ENCODE measurements around the gene ROPN1.
"Not testable (repeated sequence)": the region's sequence is repeated elsewhere in the genome, so short reads cannot be mapped to it uniquely, and the experiment has no call there.

The ROPN1 gene

DNA sequence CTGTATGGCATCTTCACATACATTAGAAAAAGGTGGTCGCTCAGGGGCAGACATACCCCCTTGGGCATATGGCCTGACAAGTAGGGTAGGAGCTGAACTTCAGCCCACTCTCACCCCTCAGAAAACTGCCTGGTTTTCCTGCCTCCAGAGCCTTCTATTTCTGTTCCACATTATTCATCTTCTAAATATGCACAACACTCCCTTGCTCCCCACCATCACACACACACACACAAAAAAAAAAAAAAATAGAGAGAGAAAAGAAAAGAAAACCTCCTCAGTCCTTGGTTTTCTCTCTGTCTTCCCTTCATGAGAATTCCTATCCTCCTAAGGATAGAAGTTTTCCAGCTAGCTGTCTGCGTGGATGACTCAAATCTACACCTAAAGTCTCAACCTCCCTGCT, 5.6 kb upstream of the ROPN1 start:
- peak in 1 of 58 donors; percentile 1 for DNase-seq

DNA sequence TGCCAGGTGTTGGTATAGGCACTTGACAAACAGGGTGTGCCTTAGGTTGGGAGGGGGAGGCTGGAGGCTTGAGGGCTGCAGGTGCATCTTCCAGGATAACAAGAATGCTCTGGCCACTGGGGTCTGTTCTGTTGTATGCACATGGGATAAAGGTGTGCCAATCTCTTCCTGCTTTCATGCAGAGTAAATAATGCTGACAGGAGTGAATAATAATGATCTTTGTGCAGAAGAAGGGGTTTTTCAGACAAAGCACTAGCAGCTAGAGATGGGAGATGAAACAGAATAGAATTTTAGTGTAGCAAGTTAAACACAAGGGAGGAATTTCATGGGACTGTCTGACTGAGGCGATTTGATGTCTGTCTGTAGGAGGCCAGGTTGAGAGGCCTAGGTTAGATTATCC, 1.9 kb upstream of the ROPN1 start:
- DNase-seq: no peak

DNA sequence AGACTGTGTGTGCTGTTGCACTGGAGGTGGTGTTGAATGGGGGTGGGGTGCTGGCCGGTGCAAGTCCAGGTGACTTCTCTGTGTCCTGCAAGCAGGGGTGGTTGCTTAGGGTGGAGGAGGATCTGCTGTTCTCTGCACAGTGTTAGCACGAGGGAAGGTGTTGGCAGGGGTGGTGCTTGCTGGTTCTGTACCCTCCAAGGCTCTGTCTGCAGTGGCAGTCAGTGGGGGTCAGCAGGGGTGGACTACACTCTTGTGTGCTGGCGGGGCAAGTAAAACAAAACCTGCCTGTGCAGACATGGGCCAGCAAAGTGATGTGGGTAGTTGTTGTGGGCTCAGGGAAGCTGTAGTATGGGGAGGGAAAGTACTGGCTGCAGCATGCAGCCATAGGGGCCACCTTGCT, 5.5 kb downstream of the ROPN1 start:
- DNase-seq: no peak

GRCh38 chr3:123984957-123985356, 7.0 kb downstream of the ROPN1 start:
- DNase-seq: no peak

GRCh38 chr3:123984350-123984749, 7.6 kb downstream of the ROPN1 start:
- no peak for DNase-seq

DNA sequence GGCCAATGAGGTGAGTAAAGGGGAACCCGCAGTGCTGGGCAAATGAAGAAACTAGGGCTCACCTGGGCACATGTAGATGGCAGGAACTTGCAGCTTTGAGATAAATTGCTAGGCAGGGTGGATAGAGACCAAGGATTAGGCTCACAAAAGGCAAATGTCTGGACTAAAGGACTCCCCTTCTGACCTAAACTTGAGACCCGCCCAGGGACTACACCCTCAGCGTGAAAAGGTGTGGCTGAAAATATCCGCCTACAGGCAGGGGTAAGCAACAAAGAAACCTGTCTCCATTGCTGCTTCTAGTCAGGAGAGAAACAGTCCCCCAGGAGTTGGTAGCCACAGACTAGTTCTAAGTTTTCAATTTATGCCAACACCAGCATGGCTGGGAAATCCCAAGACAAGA, 10.6 kb downstream of the ROPN1 start:
- DNase-seq: not testable (repeated sequence)

DNA sequence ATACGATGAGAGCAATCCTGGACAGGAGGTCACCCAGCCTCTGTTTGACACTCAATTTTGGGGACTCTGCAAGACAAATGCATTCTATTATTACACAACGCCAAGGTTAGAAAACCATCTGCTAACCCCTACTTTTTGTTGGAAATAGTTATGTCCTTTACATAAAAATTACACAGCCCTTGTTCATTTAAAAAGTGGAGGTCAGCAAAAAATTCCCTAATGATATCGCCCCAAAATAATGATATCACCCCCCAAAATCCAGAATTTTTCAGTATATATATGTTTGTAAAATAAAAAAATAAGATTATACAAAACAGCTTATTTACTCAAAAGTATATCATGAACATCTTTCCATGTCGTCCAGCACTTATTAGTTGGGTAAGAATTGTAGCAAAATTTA, 11.4 kb downstream of the ROPN1 start:
- DNase-seq: no peak

DNA sequence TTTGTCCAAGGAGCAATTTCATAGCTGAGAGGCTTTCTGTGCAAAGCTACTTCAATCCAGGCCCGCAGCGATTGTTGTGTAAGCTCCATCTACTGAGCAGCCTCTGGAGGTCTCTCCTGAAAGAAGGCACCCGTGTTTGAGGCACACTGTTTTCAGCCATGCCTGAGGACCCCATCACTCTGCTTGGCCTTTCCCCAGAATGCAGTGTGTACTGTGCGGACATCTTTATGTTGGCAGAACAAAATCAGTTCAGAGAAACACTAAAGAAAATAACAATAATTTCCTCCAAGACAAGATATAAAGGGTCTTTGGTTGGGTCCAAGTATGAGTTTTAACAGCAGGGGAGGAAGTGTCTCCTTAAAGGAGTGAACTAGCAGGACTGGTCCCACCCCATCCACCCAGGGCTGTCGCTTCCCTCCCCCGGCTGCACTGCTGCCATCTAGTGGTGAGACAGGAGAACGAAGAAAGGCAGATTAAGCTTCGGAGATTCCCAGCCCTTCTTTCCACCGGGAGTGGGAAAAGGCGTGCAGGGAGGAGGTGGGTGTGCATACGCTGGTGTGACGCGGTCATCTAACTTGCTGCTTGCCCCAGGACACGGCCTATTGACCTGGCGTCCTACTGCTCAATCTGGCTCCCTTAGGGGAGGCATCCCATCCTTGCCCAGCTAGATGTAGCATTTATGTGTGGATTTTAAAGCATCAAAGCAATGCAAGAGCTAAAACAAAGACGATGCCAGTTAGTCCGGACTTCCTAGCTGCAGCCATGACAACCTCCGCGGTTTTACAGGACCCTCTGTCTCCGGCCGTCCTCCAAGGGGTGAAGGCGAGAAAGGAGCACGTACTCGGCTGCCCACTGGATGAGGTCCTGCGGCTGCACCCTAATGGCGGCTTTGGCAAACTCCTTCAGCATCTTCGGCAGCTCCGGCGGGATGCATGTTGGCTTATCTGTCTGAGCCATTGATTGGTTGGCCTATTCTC, 12.1 kb downstream of the ROPN1 start:
- peak in 55 of 58 donors; percentile 12 to 74 (median 40) for DNase-seq

DNA sequence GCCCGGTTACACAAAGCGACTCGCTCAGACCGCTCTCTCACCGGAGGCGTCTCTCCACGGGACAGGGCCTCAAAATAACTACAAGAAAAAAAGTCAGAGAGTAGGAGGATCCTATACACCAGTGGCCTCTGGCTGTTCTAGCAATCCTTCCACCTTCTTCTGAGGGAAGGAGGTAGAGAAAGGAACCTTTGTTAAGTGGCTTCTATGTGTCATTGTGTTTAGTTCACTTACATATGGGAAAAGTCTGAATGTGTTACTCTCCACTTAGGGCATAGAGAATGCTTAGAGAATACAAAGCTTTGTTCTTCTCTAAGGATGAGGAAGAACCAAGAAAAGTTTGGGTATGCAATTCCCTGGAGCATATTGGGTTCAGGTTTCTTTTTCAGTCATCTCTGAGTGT, 15.0 kb downstream of the ROPN1 start:
- DNase-seq: not testable (repeated sequence)

DNA sequence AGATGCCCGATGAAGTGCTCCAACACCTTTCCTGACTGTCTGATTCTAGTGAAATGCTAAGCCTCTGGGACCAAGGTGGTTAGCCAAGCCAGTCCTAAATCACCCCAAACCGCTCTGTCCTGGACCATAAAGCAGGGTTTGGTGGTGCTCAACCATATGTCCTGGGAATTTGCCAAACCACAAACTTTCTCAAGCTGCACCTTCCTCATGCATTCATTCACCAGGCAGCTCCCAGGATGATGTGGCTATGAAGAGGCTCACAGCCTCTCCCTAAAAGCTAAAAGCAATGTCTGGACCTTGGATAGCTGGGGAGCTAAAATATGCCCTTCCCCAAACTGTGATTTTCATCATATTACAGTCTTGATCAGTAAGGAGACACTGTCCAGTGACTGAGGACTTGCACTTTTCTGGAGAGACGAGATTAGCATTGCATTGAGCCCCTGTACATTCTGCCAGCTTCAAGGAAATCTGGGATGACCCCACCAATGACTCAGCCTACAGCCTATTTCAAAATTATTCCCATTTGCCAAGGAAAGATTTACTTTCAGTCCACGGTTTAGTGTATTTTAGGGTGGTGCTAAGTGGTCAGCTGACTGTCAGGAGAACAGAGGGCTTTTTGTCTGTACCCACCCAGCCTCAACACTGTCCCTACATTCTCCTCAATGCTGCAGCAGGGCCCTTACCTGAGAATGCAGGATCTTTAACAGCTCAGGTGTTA, 15.6 kb downstream of the ROPN1 start:
- not testable (repeated sequence) for DNase-seq

DNA sequence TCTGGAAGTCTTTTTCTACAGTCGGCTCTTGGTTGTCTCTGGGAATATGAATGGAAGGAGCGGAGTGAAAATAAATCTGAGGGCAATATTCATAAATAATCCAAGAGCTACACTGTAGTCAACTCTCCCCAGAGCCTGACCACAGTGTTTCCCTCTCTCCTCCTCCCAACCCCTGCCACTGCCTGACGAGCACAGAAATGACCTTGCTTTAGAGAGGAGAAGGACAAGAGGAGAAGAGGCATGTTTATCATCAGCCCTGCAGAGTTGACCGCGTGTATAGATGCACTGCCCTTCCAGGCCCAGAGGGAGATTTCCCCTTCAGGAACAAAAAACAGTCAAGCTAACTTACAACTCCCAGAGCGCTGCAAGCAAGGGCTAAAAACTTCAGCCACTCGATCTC, 16.9 kb downstream of the ROPN1 start:
- not testable (repeated sequence) for DNase-seq

DNA sequence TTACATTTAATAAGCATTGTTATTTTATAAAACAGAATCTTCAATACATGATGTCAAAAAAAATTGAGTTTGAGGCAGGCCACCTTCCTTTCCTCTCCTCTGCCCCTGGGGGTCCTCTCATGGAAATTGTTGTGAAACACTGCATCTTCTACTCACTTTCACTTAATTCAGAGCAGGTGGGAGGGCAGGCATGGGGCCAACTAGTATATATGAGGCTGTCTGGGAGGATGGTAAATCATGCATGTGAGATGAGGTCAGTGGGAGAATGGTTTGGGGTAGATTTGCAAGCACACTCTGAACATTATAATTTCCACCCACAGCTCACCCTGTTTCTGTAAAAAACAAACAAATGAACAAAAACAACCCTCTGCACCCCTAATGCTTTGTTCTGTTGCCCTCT, 20.5 kb downstream of the ROPN1 start:
- DNase-seq: no peak

- not testable (repeated sequence) for DNase-seq
Measured at GRCh38 chr3:123967260-123967659, 24.7 kb downstream of the ROPN1 start.

- not testable (repeated sequence) for DNase-seq
Measured at GRCh38 chr3:123966799-123967198, 25.1 kb downstream of the ROPN1 start.

DNA sequence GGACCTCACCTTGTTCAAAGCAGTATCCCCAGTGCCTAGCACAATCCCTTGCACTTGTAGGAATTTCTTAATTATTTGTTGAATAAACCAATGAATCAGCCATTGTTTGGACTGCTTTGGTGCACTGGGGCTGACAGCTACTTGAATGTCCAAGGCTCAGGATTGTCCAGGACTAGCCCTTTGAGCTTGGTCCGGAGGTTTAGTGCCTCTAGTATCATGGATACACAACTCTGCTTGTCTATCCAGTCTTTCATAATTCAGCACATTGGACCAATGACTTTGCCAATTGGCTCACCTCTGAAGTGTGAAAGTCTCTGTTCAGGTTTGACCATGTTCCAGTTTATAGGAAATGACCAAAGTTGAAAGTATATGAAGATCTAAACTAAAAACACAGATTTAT, 27.1 kb downstream of the ROPN1 start:
- DNase-seq: not testable (repeated sequence)

GRCh38 chr3:123961508-123961856, 30.4 kb downstream of the ROPN1 start:
- DNase-seq: no peak

- DNase-seq: peak; percentile 13 to 92 (median 79)
Measured at GRCh38 chr3:123960781-123961507, 31.0 kb downstream of the ROPN1 start, which contains the start of gene CCDC14. CCDC14 (minus strand) TSS chr3:123961229; CDS start chr3:123961173, 56 bp downstream.

DNA sequence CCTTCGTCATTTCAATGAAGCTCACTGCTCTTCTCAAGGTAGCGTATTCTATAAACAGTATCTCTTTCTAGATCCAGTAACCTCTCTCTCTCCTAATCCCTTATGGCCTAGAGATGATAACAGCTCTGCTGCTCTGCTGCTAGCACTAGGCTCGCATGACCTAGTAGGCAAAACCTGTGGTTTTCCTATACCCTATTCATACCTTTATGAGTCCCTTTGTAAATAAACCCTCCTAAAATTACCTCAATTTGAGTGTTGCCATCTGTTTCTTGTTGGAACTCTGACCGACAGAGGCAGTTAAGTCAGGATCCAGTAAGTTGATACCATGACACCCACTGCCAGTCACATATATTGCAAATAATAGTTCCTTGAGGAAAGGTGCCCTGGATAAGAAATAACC, 38.2 kb downstream of the ROPN1 start:
- no peak for DNase-seq

- no peak for DNase-seq
Measured at GRCh38 chr3:123952844-123953520, 38.9 kb downstream of the ROPN1 start.

GRCh38 chr3:123951522-123952447, 40.1 kb downstream of the ROPN1 start:
- DNase-seq: no peak

All from anterior cingulate cortex (tissue), 58 donors.